Measurements from ENCODE around the gene INTS12.

The INTS12 gene

DNA sequence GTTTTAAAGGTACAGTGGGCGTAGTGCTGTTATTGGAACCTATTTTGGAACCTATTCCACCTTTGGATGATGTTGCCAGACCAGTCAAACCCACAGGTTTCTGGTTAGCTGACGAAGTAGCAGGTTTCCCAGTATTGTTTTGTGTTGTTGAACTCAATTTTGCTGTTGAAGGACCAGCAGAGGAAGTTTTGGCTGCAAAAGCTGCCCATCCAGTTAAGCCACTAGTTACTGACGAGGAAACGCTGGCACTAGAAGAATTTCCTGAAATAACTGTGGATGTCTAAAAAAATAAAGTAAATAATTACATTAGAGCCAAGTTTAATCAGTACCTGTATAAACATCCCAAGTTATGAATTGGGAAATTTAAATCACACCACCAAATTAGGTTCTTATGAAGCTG is 25.5 kb downstream of the INTS12 start:
- FAIRE-seq = no peak

DNA sequence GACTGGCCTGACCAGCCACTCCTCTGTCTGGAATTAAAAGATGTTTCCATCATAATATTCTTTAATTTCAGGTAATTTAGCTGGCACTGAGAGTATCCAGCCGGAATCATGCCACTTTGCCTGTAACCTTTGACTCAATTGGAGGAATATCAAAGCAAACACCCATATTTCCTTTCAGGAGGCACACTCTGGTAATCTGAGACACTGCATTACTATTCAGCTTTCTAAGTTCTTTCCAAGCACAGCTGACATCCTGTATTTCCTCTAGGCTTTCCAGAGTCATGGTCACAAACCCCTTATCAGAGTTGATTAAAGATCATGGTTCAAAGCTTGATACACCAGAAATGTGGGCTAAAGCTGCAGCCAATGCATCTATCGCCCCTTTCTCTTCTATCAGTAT is 29.3 kb downstream of the INTS12 start:
- no peak for FAIRE-seq

DNA sequence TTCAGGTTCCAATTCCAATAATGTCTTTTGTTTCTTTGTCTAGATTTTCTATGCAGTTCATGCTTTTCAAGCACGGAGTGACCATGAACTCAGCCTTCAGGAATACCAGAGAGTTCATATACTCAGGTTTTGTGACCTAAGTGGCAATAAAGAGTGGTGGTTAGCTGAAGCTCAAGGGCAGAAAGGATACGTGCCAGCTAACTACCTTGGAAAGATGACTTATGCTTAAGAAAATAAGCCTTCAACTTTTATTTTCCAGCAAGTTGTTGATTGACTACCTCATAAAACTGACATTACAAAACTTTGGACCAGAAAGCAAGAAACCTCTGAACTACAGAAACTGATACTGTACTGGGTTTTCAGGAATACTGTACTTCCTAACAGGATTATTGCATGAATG is 30.8 kb downstream of the INTS12 start:
- FAIRE-seq = no peak

GRCh38 chr4:105674011-105674410 is 34.5 kb downstream of the INTS12 start:
- FAIRE-seq = no peak

DNA sequence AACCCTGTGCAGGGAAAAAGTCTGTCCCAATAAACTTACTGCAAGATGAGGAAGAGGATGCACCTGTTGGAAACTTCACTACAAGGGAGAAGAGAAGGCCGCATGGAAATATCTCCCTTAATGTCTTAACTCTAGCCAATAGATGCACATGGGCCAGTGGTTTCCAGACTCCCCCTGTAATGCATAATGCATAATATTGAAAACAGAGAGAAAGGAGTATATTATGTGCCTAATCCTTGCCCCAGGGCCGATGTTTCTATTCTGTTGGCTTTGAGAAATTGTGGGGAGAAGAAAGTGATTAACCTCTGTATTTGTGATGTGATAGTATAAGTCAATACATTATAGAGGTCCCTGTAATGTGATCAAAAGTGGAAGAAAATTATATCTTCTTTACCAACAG is 37.2 kb downstream of the INTS12 start:
- FAIRE-seq = no peak

GRCh38 chr4:105670684-105671083 is 37.8 kb downstream of the INTS12 start:
- no peak for FAIRE-seq

- FAIRE-seq = no peak
Observed at GRCh38 chr4:105666693-105667092, 41.8 kb downstream of the INTS12 start.

GRCh38 chr4:105662935-105663675 is 45.4 kb downstream of the INTS12 start:
- no peak for FAIRE-seq

GRCh38 chr4:105661028-105661427 is 47.5 kb downstream of the INTS12 start:
- no peak for FAIRE-seq

- FAIRE-seq = no peak
Observed at GRCh38 chr4:105659190-105659589, 49.3 kb downstream of the INTS12 start.

- no peak for FAIRE-seq
Observed at GRCh38 chr4:105657117-105657765, 51.2 kb downstream of the INTS12 start.

GRCh38 chr4:105652286-105652888 is 56.1 kb downstream of the INTS12 start:
- no peak for FAIRE-seq

- FAIRE-seq = no peak
Observed at GRCh38 chr4:105651884-105652283, 56.6 kb downstream of the INTS12 start.

- no peak for FAIRE-seq
Observed at GRCh38 chr4:105650190-105650589, 58.3 kb downstream of the INTS12 start.

DNA sequence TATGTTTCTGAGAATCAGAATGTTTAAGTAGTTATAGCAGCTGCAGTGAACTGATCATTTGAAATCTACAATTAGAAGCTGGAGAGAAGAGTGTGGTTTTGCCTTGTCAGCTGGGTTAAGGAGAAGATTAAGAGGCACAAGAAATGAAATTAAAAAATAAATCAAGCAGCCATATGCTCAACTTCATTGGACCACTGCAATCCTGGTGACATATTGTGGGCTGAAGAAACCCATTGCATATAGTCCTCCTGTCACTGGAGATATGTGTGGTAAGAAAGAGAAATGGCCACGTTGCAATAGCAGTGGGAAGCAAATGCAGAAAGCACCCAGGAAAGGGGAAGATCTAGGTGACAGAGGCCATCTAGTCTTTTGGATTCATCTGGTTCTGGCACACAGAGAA is 63.0 kb downstream of the INTS12 start:
- FAIRE-seq = no peak

DNA sequence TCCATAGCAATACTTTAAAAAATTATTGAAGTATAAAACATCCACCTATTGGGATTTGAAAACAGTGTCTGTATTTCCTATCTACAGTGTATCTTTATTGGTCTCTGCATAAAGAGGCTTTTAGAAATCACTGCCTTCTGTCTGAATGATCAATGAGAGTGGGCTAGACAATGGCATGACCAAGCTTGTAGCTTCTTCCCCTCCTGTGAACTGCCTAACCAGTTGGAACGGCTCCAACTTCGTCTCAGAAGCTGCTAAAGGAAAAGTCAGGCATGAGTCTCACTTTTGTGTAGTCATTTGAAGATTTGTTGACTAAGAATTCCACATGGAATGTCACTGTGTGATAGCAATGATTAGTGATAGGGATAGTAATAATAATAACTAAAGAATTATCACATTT is 64.2 kb downstream of the INTS12 start:
- FAIRE-seq = no peak

- FAIRE-seq = no peak
Observed at GRCh38 chr4:105641845-105642244, 66.6 kb downstream of the INTS12 start.

DNA sequence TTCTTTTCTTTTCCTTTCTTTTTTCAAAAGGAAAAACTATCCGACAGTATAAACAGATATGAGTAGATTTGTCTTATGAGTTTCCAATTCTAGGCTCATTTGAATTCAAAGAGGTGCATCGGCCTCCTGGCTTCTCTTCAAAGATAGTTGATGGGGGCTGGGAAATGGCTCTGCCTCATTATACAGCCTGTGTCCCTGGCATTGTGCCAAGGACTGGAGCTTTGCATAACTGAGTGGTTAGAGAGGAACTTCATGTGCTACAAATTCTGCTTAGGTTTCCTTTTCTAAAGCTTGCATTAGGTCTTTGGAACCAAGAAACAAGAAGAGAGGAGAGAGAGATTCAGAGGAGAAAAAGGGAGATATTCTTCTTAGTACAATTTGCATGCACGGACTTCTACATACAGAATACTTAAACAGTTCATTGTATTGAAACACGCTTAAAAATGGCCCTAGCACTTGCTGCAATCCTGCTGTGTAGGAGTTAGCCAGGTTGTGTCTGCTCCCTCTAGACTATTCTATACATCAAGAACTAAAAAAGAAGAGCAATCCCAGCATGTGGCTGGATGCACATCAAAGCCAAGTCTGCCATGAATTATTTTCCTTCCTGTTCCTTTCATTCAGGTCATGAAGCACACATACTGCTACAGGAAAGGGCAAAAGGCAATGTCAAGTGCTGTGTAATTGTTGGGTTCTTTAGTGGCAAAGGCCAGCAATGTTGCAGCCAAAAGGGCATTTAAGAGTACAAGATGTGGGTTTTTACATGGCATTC is 70.9 kb downstream of the INTS12 start:
- FAIRE-seq = no peak

DNA sequence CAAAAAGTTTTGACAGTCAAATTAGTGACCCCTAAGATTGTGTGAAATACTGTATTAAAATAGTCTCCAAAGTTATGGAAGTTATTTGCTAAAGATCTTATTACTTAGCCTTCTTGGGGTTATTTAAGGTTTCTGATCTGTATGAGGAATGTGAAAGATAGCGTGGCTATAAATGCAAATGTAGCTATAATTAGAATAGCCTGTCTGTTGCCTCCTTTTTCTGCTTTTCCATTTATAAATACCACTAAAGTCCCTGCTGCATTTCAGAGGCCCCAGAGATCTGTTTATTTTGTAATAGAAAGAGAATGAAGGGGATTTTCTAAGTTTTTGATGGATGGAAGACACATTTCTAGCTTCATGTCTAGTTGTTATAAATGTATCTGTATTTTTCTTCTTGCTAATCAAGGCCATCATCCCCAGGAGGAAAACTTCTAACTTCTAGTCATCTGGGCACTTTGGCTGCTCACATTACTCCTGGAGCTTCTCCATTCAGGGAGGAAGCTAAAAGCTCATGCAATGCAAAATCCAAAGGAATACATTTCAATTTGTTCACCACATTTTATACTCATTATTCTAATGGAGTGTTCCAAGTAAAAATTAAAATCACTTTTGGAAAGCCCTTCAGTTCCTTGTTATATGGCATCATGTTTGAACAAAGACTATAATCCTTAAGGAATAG is 73.9 kb downstream of the INTS12 start:
- FAIRE-seq = no peak

DNA sequence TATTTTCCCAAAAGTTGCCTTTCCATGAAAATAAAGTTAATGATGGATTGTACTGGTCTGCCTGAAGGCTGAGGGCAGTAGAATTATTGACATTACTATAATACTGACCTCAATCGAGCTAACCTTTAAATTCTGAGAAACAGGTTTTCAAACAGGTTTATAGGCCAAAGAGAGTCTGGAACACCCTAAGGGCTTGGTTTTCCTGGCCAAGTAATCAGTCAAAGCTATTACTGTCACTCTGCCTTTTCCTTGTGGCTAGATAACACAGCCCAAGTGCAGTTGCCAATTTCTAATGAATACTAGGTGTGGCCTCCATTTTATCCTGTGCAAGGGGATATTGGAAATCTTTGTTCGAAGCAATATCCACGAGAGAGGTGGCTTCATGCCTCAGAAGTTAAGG is 75.2 kb downstream of the INTS12 start:
- no peak for FAIRE-seq

Data from TTC549 (cell line).